ENCODE results near the gene LAMC2. TPM values are rescaled to one million over a fixed set of nuclear protein-coding genes. Genes with fewer than 3 reads are reported as not detected.

Gene LAMC2
- total and polyA plus RNA-seq, 2 of the 8 experiments (the other 6 are each of a cell fraction or from before 2014, with no cell fraction given): 4.6 to 12.9 TPM

- Histone ChIP-seq H3K4ac (replicated peaks; ENCODE audit: insufficient read length, low read depth, low read length) (no peak overlapping the region), H2BK5ac (ENCODE audit: low read depth, low read length) (no peak overlapping the region), H3K23ac (ENCODE audit: insufficient read length) (no peak overlapping the region), H3K36me3 (ENCODE audit: control insufficient read depth in 2 of 4, insufficient read depth in 4 of 4, low read length in 3 of 4) (no peaks in the 10 kb centered on the region), H3K79me2 (ENCODE audit: control insufficient read depth in 1 of 2, insufficient read depth in 2 of 2, low read length in 2 of 2) (no peaks in the 10 kb centered on the region), H2BK15ac (ENCODE audit: low read length) (no peak overlapping the region), H4K8ac (ENCODE audit: extremely low read depth, insufficient read depth, low read length) (no peak overlapping the region), H3K23me2 (ENCODE audit: low read depth, low read length) (no peaks in the 10 kb centered on the region), H3K56ac (replicated peaks; ENCODE audit: insufficient read length, low read depth, low read length) (no peak overlapping the region), H3K4me3 (ENCODE audit: extremely low read depth in 1 of 4, insufficient read depth in 2 of 4, low read depth in 3 of 4, low read length in 4 of 4) (no peak overlapping the region), H3K79me1 (ENCODE audit: low read depth, low read length) (no peaks in the 10 kb centered on the region), H2BK20ac (ENCODE audit: low read length) (no peak overlapping the region; the same call in 1 of the 2 replicates), H4K5ac (ENCODE audit: insufficient read length, low read depth, low read length) (no peak overlapping the region), H3K4me1 (replicated peaks in 1 of 4; ENCODE audit: control insufficient read depth in 3 of 4, insufficient read depth in 4 of 4, low read length in 3 of 4) (peaks cover 0 to 5% (median 2%) of the 10 kb centered on the region in 4 experiments; a peak in 5 of 7 replicates), H4K91ac (replicated peaks; ENCODE audit: insufficient read length, low read length) (no peak overlapping the region), H3K9me3 (ENCODE audit: insufficient read depth in 2 of 2, low read depth in 1 of 2, low read length in 1 of 2) (no peaks in the 10 kb centered on the region), H3K18ac (ENCODE audit: extremely low read depth, low read length) (no peak overlapping the region; the same call in 1 of the 2 replicates), H3K27me3 (replicated peaks in 1 of 4; ENCODE audit: control insufficient read depth in 3 of 4, extremely low read depth in 1 of 4, insufficient read depth in 3 of 4, low read length in 3 of 4) (no peaks in the 10 kb centered on the region), H2BK12ac (ENCODE audit: low read depth, low read length) (peak overlapping the region; percentile 50; the same call in 1 of the 2 replicates), H3K9ac (replicated peaks in 1 of 4; ENCODE audit: extremely low read depth in 1 of 4, low read depth in 3 of 4, low read length in 3 of 4) (no peak overlapping the region), H2BK120ac (replicated peaks; ENCODE audit: low read depth, low read length) (no peak overlapping the region), H2AK5ac (ENCODE audit: low read depth, low read length) (no peak overlapping the region), H3K27ac (ENCODE audit: low read depth, low read length) (no peak overlapping the region), H2AFZ (ENCODE audit: low read length) (no peak overlapping the region), H4K20me1 (replicated peaks in 1 of 2; ENCODE audit: control insufficient read depth in 1 of 2, insufficient read depth in 2 of 2, low read length in 2 of 2) (no peaks in the 10 kb centered on the region), H3K14ac (ENCODE audit: insufficient read length) (no peak overlapping the region), H3K4me2 (ENCODE audit: insufficient read depth in 1 of 2, low read depth in 2 of 2, low read length in 2 of 2) (no peak overlapping the region)
- WGBS, 2 experiments (ENCODE audit: extremely low coverage in 1 of 2, insufficient coverage in 1 of 2, insufficient read length in 1 of 2, insufficient replicate concordance in 2 of 2, low coverage in 1 of 2, low lambda C conversion rate in 2 of 2, missing lambda C conversion rate in 1 of 2): 83% methylated on average over 3 of the region's 3 CpGs; no CpG with 5 or more reads in 1 of the 2 experiments
- CTCF ChIA-PET (ENCODE audit: partially characterized antibody): interaction anchor here (1.9 kb wide), 1 partner anchor 67 kb away, joined by 5 read pairs; no protein-coding TSS in a partner anchor
- POLR2A ChIA-PET (ENCODE audit: partially characterized antibody): no interaction called here
- DNase-seq (ENCODE audit: low read depth in 1 of 2, low spot score in 2 of 2) (no peak), FAIRE-seq (no peak)
- no peak for TF ChIP-seq FOSL1 (IDR thresholded peaks at IDR 0.05; ENCODE audit: insufficient read depth, low read depth, low read length)
- TF ChIP-seq GTF2F1 (IDR thresholded peaks at IDR 0.05; ENCODE audit: borderline replicate concordance, low read depth, low read length): no peak
- TF ChIP-seq MAX (IDR thresholded peaks at IDR 0.05): no peak
- TF ChIP-seq SIX5 (IDR thresholded peaks at IDR 0.05; ENCODE audit: low read depth, low read length): no peak
These were observed 22.7 kb upstream of the LAMC2 start for GRCh38 chr1:183163316-183163715.
